Mesendoderm (in vitro differentiated cells): ENCODE measurements around the gene CREBBP.

ENCODE experiments used
- DNase-seq: peaks from one replicate; pipeline ENCODE4 v3.0.0; 2013
- H2AK5ac ChIP-seq: 2 replicates; pipeline ENCODE4 v1.6.1; 2013; ENCODE audit warnings: low read length, inconsistent platforms
- H2BK120ac ChIP-seq: 2 replicates; pipeline ENCODE4 v1.6.1; 2013; ENCODE audit warnings: low read depth, mild to moderate bottlenecking, low read length, moderate library complexity, mixed read lengths
- H2BK15ac ChIP-seq: replicated peaks from 2 replicates; pipeline ENCODE4 v1.6.1; 2013; ENCODE audit warnings: low read depth, mild to moderate bottlenecking, moderate library complexity
- H2BK5ac ChIP-seq: 2 replicates; pipeline ENCODE4 v1.6.1; 2013; ENCODE audit warnings: low read length, inconsistent platforms
- H3K18ac ChIP-seq: 2 replicates; pipeline ENCODE4 v1.6.1; 2013; ENCODE audit warnings: mild to moderate bottlenecking, low read length, mixed read lengths
- H3K23ac ChIP-seq: one replicate; pipeline ENCODE4 v1.6.1; 2013; ENCODE audit warnings: low read length
- H3K27ac ChIP-seq: 2 replicates; pipeline ENCODE4 v1.5.1; 2013; ENCODE audit warnings: low read depth, mild to moderate bottlenecking, inconsistent platforms, low read length, moderate library complexity
- H3K27me3 ChIP-seq: 2 replicates; pipeline ENCODE4 v1.6.1; 2013; ENCODE audit warnings: low read length, control low read depth, mild to moderate bottlenecking, inconsistent platforms; ENCODE audit not compliant: insufficient read depth, poor library complexity
- H3K36me3 ChIP-seq: 2 replicates; pipeline ENCODE4 v1.6.1; 2013; ENCODE audit warnings: low read length, inconsistent platforms; ENCODE audit not compliant: control insufficient read depth, insufficient read depth
- H3K4ac ChIP-seq: one replicate; pipeline ENCODE4 v1.6.1; 2013; ENCODE audit warnings: low read depth, mild to moderate bottlenecking, low read length, moderate library complexity
- H3K4me1 ChIP-seq: 2 replicates; pipeline ENCODE4 v1.6.1; 2013; ENCODE audit warnings: low read depth, low read length, inconsistent platforms; ENCODE audit not compliant: control insufficient read depth
- H3K4me2 ChIP-seq: 2 replicates; pipeline ENCODE4 v1.6.1; 2013; ENCODE audit warnings: low read length
- H3K4me3 ChIP-seq: 2 replicates; pipeline ENCODE4 v1.5.1; 2013; ENCODE audit warnings: mild to moderate bottlenecking, low read length
- H3K56ac ChIP-seq: one replicate; pipeline ENCODE4 v1.6.1; 2013; ENCODE audit warnings: low read length
- H3K79me1 ChIP-seq: 2 replicates; pipeline ENCODE4 v1.6.1; 2013; ENCODE audit warnings: low read length, inconsistent platforms
- H3K79me2 ChIP-seq: 2 replicates; pipeline ENCODE4 v1.6.1; 2013; ENCODE audit warnings: mild to moderate bottlenecking, low read length; ENCODE audit not compliant: control insufficient read depth, insufficient read depth
- H3K9ac ChIP-seq: 2 replicates; pipeline ENCODE4 v1.6.1; 2013; ENCODE audit warnings: low read length, inconsistent platforms
- H4K5ac ChIP-seq: one replicate; pipeline ENCODE4 v1.6.1; 2013; ENCODE audit warnings: low read length
- H4K8ac ChIP-seq: one replicate; pipeline ENCODE4 v1.6.1; 2013; ENCODE audit warnings: low read depth, mild to moderate bottlenecking, control low read depth, low read length, moderate library complexity
- WGBS: extraction: QIAGEN DNeasy Blood & Tissue Kit; methylation state at CpG from one replicate; pipeline ENCODE4 v1.1.7; 2013; ENCODE audit warnings: low lambda C conversion rate, missing lambda C conversion rate; ENCODE audit not compliant: insufficient coverage; ENCODE audit errors: extremely low coverage; 5-methylcytosine and 5-hydroxymethylcytosine counted together

CREBBP gene

GRCh38 chr16:3702082-3702481, 178.4 kb downstream of the CREBBP start:
- H3K4me2 ChIP-seq = no peak overlapping the region
- no peaks in the 10 kb centered on the region for H3K4me1 ChIP-seq
- H3K27ac ChIP-seq = no peak overlapping the region
- no peak overlapping the region for H3K18ac ChIP-seq
- H2AK5ac ChIP-seq = no peak overlapping the region
- H3K23ac ChIP-seq = no peak overlapping the region
- H2BK5ac ChIP-seq = no peak overlapping the region
- H2BK15ac ChIP-seq = no peak overlapping the region
- H4K5ac ChIP-seq = no peak overlapping the region
- H3K79me2 ChIP-seq = peaks cover 2% of the 10 kb centered on the region
- no peak overlapping the region for H3K9ac ChIP-seq
- H3K27me3 ChIP-seq = no peaks in the 10 kb centered on the region
- H3K4me3 ChIP-seq = no peak overlapping the region
- no peak overlapping the region for H2BK120ac ChIP-seq
- WGBS = no CpG with 5 or more reads among the region's 7 CpGs
- no peak overlapping the region for H4K8ac ChIP-seq
- no peak overlapping the region for H3K56ac ChIP-seq
- no peaks in the 10 kb centered on the region for H3K36me3 ChIP-seq
- peaks cover 3% of the 10 kb centered on the region for H3K79me1 ChIP-seq
- DNase-seq = no peak
- H3K4ac ChIP-seq = no peak overlapping the region

DNA sequence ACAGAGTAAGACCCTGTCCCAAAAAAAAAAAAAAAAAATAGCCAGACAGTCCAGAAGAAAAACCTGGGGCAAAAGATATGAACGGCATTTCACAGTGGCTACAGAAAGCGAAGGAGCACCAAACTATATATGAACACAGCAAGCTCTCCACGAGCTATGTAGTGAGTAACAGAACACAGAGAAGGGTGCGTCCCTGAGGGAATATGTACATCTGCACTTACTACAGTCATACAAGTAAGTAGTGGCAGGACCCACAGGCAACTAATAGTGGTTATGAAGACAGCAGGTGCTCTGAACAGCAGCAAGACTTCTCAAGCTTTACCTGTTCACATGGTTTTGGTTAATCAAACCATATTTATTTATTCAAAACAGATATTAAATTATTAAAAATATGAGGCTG, 179.0 kb downstream of the CREBBP start:
- WGBS = no CpG with 5 or more reads among the region's 4 CpGs
- no peak overlapping the region for H3K27ac ChIP-seq
- DNase-seq = no peak
- H3K18ac ChIP-seq = no peak overlapping the region
- H3K4ac ChIP-seq = no peak overlapping the region
- peaks cover 2% of the 10 kb centered on the region for H3K79me2 ChIP-seq
- no peak overlapping the region for H2BK120ac ChIP-seq
- H3K23ac ChIP-seq = no peak overlapping the region
- H3K9ac ChIP-seq = no peak overlapping the region
- no peak overlapping the region for H2AK5ac ChIP-seq
- no peak overlapping the region for H3K56ac ChIP-seq
- H3K4me1 ChIP-seq = no peaks in the 10 kb centered on the region
- peaks cover 3% of the 10 kb centered on the region for H3K79me1 ChIP-seq
- no peaks in the 10 kb centered on the region for H3K36me3 ChIP-seq
- no peak overlapping the region for H2BK5ac ChIP-seq
- H3K4me2 ChIP-seq = no peak overlapping the region
- H3K4me3 ChIP-seq = no peak overlapping the region
- H4K5ac ChIP-seq = no peak overlapping the region
- H2BK15ac ChIP-seq = no peak overlapping the region
- no peaks in the 10 kb centered on the region for H3K27me3 ChIP-seq
- H4K8ac ChIP-seq = no peak overlapping the region

DNA sequence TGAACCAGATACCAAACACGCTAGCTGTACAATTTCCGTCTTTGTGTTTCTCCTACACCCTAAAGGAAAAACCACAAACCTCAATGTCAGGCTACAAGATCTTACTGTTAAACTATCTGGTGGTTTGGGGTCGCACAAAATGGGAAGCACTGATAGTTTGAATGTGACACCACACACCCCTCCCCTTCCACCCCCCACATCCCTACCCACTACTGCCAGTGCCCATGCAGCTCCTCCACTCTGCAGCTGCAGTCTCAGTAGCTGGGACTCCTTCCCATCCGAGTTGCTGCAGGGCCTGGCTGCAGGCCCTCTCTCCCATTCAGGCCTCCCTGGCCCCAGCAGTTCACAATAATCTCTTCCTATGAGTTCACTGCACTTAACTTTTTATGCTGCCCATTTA, 181.6 kb downstream of the CREBBP start:
- Histone ChIP-seq H3K23ac (no peak overlapping the region), H3K4me3 (no peak overlapping the region), H3K4me1 (no peaks in the 10 kb centered on the region), H2BK5ac (no peak overlapping the region), H3K4ac (no peak overlapping the region), H3K27ac (no peak overlapping the region), H3K4me2 (no peak overlapping the region), H2BK120ac (no peak overlapping the region), H3K36me3 (no peaks in the 10 kb centered on the region), H3K56ac (no peak overlapping the region), H3K79me2 (peaks cover 11% of the 10 kb centered on the region), H3K18ac (no peak overlapping the region), H4K8ac (no peak overlapping the region), H4K5ac (no peak overlapping the region), H3K27me3 (no peaks in the 10 kb centered on the region), H3K9ac (no peak overlapping the region), H2AK5ac (no peak overlapping the region), H2BK15ac (no peak overlapping the region), H3K79me1 (peaks cover 12% of the 10 kb centered on the region)
- no peak for DNase-seq
- WGBS = no CpG with 5 or more reads among the region's 4 CpGs

GRCh38 chr16:3696425-3697218, 183.9 kb downstream of the CREBBP start:
- no peak overlapping the region for H3K23ac ChIP-seq
- H3K4ac ChIP-seq = no peak overlapping the region
- no peak overlapping the region for H3K27ac ChIP-seq
- no peak overlapping the region for H2BK5ac ChIP-seq
- H3K4me1 ChIP-seq = no peaks in the 10 kb centered on the region
- no peak overlapping the region for H2BK120ac ChIP-seq
- no peak overlapping the region for H3K4me3 ChIP-seq
- no peak overlapping the region for H3K18ac ChIP-seq
- H3K56ac ChIP-seq = no peak overlapping the region
- no peak overlapping the region for H4K5ac ChIP-seq
- DNase-seq = no peak
- no peak overlapping the region for H4K8ac ChIP-seq
- H3K79me1 ChIP-seq = peaks cover 14% of the 10 kb centered on the region
- no peaks in the 10 kb centered on the region for H3K36me3 ChIP-seq
- no peak overlapping the region for H3K9ac ChIP-seq
- no peak overlapping the region for H2AK5ac ChIP-seq
- no CpG with 5 or more reads among the region's 13 CpGs for WGBS
- no peak overlapping the region for H3K4me2 ChIP-seq
- no peaks in the 10 kb centered on the region for H3K27me3 ChIP-seq
- no peak overlapping the region for H2BK15ac ChIP-seq
- peaks cover 10% of the 10 kb centered on the region for H3K79me2 ChIP-seq

- peaks cover 16% of the 10 kb centered on the region for H3K79me1 ChIP-seq
- no peak overlapping the region for H3K18ac ChIP-seq
- H2BK15ac ChIP-seq = no peak overlapping the region
- no peaks in the 10 kb centered on the region for H3K27me3 ChIP-seq
- H2BK5ac ChIP-seq = no peak overlapping the region
- no peak overlapping the region for H3K56ac ChIP-seq
- H3K4ac ChIP-seq = no peak overlapping the region
- H3K4me2 ChIP-seq = no peak overlapping the region
- H3K4me3 ChIP-seq = no peak overlapping the region
- WGBS = no CpG with 5 or more reads among the region's 19 CpGs
- no peak overlapping the region for H4K5ac ChIP-seq
- H3K4me1 ChIP-seq = peaks cover under 1% of the 10 kb centered on the region
- no peak overlapping the region for H2BK120ac ChIP-seq
- no peak overlapping the region for H2AK5ac ChIP-seq
- no peak for DNase-seq
- no peak overlapping the region for H4K8ac ChIP-seq
- H3K79me2 ChIP-seq = peaks cover 10% of the 10 kb centered on the region
- no peaks in the 10 kb centered on the region for H3K36me3 ChIP-seq
- no peak overlapping the region for H3K27ac ChIP-seq
- no peak overlapping the region for H3K9ac ChIP-seq
- H3K23ac ChIP-seq = no peak overlapping the region
These were observed 184.7 kb downstream of the CREBBP start for GRCh38 chr16:3695610-3696369.
